ENCODE measurements around the gene ZFP36L2.
"Not testable (repeated sequence)": the region's sequence is repeated elsewhere in the genome, so short reads cannot be mapped to it uniquely, and the experiment has no call there.

ZFP36L2 gene

GRCh38 chr2:43209204-43209717 is 17.1 kb downstream of the ZFP36L2 start:
- no peak for DNase-seq (ENCODE audit: low read depth in 2 of 2)

DNA sequence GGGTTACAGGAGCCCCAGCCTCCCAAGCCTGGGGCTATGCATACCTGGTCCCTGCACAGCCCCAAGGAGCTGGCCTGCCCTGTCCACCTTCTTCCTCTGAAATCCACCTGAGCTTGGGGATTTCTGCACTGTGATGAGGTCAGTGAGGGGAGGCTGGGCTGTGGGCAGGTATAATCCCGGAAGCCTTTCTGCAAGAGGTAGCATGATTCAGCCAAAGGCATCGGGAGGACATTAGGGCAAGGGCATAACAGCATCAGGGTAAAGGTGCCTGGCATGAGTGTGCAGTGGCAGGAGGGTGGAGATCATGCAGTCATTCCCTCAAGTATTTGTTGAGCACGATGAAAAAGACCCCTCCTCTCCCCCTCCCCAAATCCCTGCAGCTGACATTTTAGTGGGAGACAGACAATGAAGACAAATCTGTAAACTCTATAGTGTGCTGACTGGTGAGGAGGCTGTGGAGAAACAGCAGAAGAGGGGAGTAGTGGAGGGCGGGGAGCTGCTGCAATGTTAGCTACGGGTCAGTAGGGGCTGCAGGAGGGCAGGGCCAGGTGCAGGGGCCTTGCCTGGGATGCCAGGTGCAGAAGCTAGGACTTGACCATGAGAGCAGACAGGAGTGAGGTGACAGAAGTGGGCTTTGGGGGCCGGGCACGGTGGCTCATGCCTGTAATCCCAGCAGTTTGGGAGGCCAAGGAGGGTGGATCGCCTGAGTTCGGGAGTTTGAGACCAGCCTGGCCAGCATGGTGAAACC is 18.7 kb downstream of the ZFP36L2 start:
- DNase-seq (ENCODE audit: low read depth in 2 of 2) = no peak

GRCh38 chr2:43206602-43207001 is 19.8 kb downstream of the ZFP36L2 start:
- DNase-seq (ENCODE audit: low read depth in 2 of 2) = no peak

- DNase-seq (ENCODE audit: low read depth in 2 of 2) = no peak
Observed at GRCh38 chr2:43203373-43203772, 23.0 kb downstream of the ZFP36L2 start.

- no peak for DNase-seq (ENCODE audit: low read depth in 2 of 2)
Observed at GRCh38 chr2:43202289-43202688, 24.1 kb downstream of the ZFP36L2 start.

DNA sequence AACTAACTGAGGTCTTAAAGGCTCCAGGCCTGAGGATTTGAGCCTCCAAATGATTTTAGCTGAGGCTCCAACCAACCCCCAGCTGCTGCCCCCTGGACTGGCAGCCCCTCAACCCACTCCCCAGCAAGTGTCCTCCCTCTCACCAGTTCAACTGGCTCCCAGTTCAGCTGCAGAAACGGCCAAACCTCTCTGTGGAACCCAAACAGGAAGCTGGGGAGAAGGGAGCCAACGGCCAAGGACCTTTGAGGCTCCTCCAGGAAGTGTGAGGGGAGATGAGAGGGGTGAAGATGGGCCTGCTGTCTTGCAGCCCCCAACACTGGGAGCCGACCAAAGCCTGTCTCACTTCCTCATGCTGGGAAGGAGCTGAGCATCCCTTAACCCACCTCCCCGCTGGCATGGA is 24.9 kb downstream of the ZFP36L2 start:
- no peak for DNase-seq (ENCODE audit: low read depth in 2 of 2)

DNA sequence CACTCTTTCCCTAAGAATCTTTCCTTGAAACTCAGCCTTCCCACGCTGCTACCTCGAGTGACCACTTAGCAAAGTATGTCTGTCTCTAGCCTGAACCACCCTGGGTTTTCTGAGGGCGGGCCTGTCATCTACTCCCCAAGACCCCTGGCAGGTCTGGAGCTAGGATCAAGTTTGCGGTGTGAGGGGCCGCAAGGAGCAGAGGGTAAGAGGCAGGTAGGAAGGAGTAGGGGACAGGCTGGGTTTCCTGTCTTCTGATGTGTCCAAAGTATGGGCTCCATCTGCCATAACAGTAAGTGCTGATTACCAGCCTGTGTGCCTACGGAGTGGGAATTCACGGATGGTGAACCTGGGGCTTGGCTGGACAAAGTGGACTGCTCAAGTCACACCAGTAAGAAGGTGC is 25.4 kb downstream of the ZFP36L2 start:
- DNase-seq (ENCODE audit: low read depth in 2 of 2) = no peak

GRCh38 chr2:43199492-43200488 is 26.6 kb downstream of the ZFP36L2 start:
- DNase-seq (ENCODE audit: low read depth in 2 of 2) = no peak

- no peak for DNase-seq (ENCODE audit: low read depth in 2 of 2)
Observed at GRCh38 chr2:43198263-43198662, 28.1 kb downstream of the ZFP36L2 start.

- DNase-seq (ENCODE audit: low read depth in 2 of 2) = no peak
Observed at GRCh38 chr2:43197588-43197896, 28.9 kb downstream of the ZFP36L2 start.

GRCh38 chr2:43196768-43197587 is 29.4 kb downstream of the ZFP36L2 start:
- DNase-seq (ENCODE audit: low read depth in 2 of 2) = no peak

DNA sequence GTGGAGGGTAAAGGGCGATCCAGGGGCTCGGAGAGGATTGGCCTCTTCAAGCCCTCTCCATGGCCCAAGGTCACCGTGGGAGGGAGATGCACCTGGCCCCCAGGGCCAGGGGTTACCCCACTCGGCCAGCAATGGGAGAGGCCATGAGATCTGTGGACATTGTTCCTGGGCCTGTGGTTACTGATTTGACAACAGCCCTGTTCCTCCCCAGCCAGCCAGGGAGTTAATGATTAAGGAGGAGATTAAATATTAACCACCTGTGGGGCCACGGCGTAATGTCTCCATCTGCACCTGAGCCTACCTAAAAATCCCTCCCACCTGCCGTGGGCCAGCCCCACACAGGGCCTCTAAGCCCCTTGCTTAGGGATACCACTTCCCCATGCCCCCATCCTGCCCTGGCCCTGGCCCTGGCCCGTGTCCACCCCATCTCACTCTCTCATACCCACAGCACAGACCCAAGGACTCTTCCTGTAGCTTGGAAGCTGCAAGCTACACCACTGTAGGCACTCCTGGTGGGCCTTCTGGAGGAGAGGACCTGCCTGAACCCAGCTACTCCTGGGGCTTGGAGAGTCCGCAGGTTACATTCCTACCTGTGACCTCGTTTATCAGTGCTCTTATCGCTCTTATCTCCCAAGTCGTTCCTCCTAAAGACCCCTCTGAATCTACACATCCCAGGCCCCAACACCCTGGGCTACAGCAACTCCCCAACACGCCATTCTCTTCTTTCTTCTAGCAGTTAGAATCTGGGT is 32.1 kb downstream of the ZFP36L2 start:
- DNase-seq (ENCODE audit: low read depth in 2 of 2) = no peak

GRCh38 chr2:43193652-43194120 is 32.7 kb downstream of the ZFP36L2 start:
- DNase-seq (ENCODE audit: low read depth in 2 of 2) = no peak

DNA sequence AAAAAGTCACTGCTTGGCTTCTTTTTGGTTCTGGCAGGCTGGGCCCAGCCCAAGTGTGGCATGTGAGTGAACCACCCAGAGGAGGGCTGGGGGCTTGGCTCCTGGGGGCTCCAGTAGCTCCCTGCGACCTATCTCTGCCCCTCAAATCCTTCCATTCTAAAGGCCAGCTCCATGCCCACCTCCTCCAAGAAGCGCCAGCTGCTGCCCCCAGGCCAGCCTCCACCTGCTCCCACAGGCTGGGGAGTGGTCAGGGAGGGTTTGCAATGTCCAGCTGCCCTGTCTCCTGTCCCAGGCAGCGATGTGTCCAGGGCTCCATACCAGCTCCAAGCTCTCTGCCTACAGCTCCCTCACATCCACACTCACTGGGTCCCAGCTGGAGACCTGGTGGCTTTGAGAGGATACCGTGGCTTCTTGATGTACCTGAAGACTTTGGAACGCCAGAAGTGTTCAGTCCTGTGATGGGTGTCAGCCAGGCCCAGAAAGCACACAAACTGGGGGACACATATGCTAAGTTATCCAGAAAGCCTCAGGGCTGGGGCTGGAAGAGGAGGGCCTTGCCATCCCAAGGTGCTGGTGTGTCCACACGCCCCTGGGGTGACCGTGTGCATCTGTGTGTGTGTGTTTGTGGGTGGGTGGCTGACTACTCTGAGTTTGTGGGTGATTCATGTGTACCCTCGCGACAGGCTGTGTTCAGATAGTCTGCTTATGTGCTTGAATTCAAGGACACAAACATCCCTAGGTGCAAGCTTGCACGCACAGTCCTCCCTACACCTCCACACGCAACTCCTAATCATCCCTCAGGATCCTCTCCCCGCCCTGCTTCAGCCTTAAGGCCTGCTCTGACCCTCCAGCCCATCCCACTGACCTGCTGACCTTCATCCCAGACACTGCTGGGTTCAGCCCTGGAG is 33.4 kb downstream of the ZFP36L2 start:
- DNase-seq (ENCODE audit: low read depth in 2 of 2) = no peak

DNA sequence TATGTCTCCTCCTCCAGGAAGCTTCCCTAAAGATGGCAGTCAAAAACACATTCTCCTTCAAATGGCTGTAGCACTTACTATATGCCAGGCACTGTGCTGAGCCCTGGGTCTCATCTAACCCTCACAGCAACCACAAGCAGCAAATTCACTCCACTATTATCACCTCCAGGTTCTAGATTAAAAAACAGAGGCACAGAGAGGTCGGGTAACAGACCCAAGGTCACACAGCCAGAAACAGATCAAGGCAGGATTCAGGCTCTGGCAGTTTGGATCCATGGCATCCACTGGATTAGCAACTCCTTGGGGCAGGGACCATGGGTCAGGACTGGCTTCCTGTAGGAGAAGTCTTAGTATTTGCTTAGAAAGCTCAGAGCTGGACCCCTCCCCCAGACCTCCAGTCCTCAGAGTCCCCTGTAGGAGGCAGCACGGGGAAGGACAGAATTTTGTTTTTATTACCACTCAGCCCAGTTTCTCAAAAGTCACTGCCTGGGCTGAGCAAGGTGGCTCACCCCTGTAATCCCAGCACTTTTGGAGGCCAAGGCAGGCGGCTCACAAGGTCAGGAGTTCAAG is 34.4 kb downstream of the ZFP36L2 start:
- no peak for DNase-seq (ENCODE audit: low read depth in 2 of 2)

DNA sequence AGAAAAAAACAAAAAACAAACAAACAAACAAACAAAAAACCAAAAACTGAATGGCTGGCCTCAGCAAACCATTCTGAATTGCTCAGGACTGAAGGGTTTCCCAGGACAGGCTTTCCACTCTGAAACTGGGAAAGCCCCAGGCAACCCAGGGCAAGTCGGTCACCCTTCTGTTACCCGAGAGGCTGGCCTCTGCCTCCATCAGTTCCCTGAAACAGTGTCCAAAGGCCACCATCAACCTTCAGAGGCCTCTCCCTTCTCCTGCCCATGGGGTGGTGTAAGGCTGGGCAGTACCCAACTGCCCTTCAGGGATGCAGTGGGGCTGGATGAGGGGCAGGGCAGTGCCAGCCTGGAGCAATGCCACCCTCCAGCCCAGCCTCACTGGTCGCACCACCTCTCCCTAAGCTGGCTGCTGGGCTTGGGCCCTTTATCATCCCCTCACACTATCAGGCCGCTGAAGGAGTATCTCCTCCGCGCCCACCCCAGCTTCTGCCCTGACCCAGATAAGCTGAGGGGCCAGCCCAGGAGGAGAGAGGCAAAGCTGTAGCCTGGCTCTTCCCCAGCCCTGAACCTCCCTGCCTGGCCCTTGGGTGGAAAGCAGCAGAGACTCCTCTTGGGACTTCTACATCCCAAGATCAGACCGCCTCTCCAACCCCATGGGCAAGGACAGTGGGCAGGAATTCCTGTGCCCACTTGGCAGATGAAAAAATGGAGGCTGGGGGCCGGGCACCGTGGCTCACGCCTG is 35.9 kb downstream of the ZFP36L2 start:
- DNase-seq (ENCODE audit: low read depth in 2 of 2) = no peak

DNA sequence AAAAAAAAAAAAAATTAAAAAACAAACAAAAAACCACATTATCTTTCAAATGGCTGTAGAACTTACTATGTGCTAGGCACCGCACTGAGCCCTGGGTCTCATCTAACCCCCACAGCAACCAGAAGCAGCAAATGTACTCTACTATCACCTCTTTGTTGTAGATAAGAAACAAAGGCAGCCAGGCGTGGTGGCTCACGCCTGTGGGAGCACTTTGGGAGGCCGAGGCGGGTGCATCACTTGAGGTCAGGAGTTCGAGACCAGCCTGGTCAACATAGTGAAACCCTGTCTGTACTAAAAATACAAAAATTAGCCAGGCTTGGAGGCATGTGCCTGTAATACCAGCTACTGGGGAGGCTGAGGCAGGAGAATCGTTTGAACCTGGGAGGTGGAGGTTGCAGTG is 36.5 kb downstream of the ZFP36L2 start:
- not testable (repeated sequence) for DNase-seq (ENCODE audit: low read depth in 2 of 2)

- DNase-seq (ENCODE audit: low read depth in 2 of 2) = no peak
Observed at GRCh38 chr2:43188561-43189386, 37.6 kb downstream of the ZFP36L2 start.
